ENCODE measurements around the gene SCRN2. TPM values are rescaled to one million over a fixed set of nuclear protein-coding genes. Genes with fewer than 3 reads are reported as not detected.

SCRN2 gene
- total RNA-seq, 4 donors from 2014 or later, result 11.0 to 22.3 (median 16.8) TPM

- no peak for ATAC-seq
- no peak overlapping the region for H3K27ac ChIP-seq
- peaks cover 0 to 2% (median 0%) of the 10 kb centered on the region in 3 donors for H3K27me3 ChIP-seq
- no peaks in the 10 kb centered on the region for H3K36me3 ChIP-seq
- H3K4me1 ChIP-seq, result peaks cover 4 to 5% of the 10 kb centered on the region in 2 donors
- no peak for TF ChIP-seq CTCF (IDR thresholded peaks at IDR 0.05 in 4 of 5, conservative IDR thresholded peaks at IDR 0.05 in 1 of 5)
- no peak for TF ChIP-seq POLR2A (IDR thresholded peaks at IDR 0.05)
- H3K9me3 ChIP-seq, result no peaks in the 10 kb centered on the region
- DNase-seq, result no peak
- H3K4me3 ChIP-seq, result no peak overlapping the region
- in situ Hi-C loops (cut with MboI; ENCODE audit: low sequenced_read_pairs in 4 of 4), result no loop called here
- intact Hi-C loops (cut with DNase I; ENCODE audit: low total_unique reads), result no loop called here
These were observed 43.3 kb upstream of the SCRN2 start for GRCh38 chr17:47884427-47884740.

GRCh38 chr17:47883589-47884426 lies 42.7 kb upstream of the SCRN2 start:
- intact Hi-C loops (cut with DNase I; ENCODE audit: low total_unique reads), result no loop called here
- Histone ChIP-seq H3K9me3 (no peaks in the 10 kb centered on the region), H3K36me3 (no peaks in the 10 kb centered on the region), H3K4me1 (peaks cover 4 to 5% of the 10 kb centered on the region in 2 donors), H3K27ac (no peak overlapping the region), H3K4me3 (no peak overlapping the region), H3K27me3 (peaks cover 0 to 5% (median 2%) of the 10 kb centered on the region in 3 donors)
- DNase-seq (no peak), ATAC-seq (no peak)
- TF ChIP-seq CTCF (IDR thresholded peaks at IDR 0.05 in 4 of 5, conservative IDR thresholded peaks at IDR 0.05 in 1 of 5), result no peak
- TF ChIP-seq POLR2A (IDR thresholded peaks at IDR 0.05), result no peak
- in situ Hi-C loops (cut with MboI; ENCODE audit: low sequenced_read_pairs in 4 of 4), result no loop called here

GRCh38 chr17:47882695-47883588 lies 41.9 kb upstream of the SCRN2 start:
- TF ChIP-seq POLR2A (IDR thresholded peaks at IDR 0.05) (no peak), CTCF (IDR thresholded peaks at IDR 0.05 in 4 of 5, conservative IDR thresholded peaks at IDR 0.05 in 1 of 5) (no peak)
- H3K36me3 ChIP-seq, result no peaks in the 10 kb centered on the region
- peak overlapping the region in 1 of 4 donors; percentile 9 for H3K4me3 ChIP-seq
- intact Hi-C loops (cut with DNase I; ENCODE audit: low total_unique reads) (no loop called here), in situ Hi-C loops (cut with MboI; ENCODE audit: low sequenced_read_pairs in 4 of 4) (no loop called here)
- H3K27ac ChIP-seq, result peak overlapping the region in 1 of 4 donors; percentile 11
- ATAC-seq (no peak), DNase-seq (no peak)
- H3K27me3 ChIP-seq, result peaks cover 2 to 12% (median 2%) of the 10 kb centered on the region in 3 donors
- peaks cover 4 to 5% of the 10 kb centered on the region in 2 donors for H3K4me1 ChIP-seq
- H3K9me3 ChIP-seq, result no peaks in the 10 kb centered on the region

GRCh38 chr17:47882247-47882646 lies 41.2 kb upstream of the SCRN2 start:
- peaks cover 6 to 13% (median 8%) of the 10 kb centered on the region in 3 donors for H3K27me3 ChIP-seq
- H3K9me3 ChIP-seq, result no peaks in the 10 kb centered on the region
- ATAC-seq (peak in 1 of 2 donors; percentile 58), DNase-seq (no peak)
- intact Hi-C loops (cut with DNase I; ENCODE audit: low total_unique reads) (no loop called here), in situ Hi-C loops (cut with MboI; ENCODE audit: low sequenced_read_pairs in 4 of 4) (no loop called here)
- H3K36me3 ChIP-seq, result no peaks in the 10 kb centered on the region
- TF ChIP-seq CTCF (IDR thresholded peaks at IDR 0.05 in 4 of 5, conservative IDR thresholded peaks at IDR 0.05 in 1 of 5) (no peak), POLR2A (IDR thresholded peaks at IDR 0.05) (no peak)
- H3K4me3 ChIP-seq, result peak overlapping the region in 1 of 4 donors; percentile 9
- H3K27ac ChIP-seq, result peak overlapping the region in 1 of 4 donors; percentile 11
- peaks cover 4 to 5% of the 10 kb centered on the region in 2 donors for H3K4me1 ChIP-seq
